ENCODE measurements around the gene BTBD9.

The BTBD9 gene

DNA sequence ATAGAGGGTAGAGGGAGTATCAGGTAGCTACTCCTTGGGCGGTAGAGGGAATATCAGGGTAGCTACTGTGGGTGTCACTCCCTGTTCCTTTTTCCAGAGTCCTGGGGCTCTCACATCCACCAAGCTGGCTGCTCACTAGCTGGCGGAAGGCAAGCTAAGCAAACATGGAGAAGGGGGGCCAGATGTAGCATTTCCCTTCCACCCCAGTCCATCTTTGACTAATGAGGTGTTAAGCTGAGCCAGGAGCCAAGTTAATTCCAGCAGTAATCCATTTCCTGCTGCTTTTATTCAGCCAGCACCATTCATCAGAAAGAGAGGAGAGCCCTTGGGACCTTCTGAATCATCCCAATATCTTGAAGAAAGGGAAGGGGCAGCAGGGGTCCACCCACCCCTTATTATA, 490.2 kb downstream of the BTBD9 start:
- POLR2A ChIA-PET = no interaction called here

DNA sequence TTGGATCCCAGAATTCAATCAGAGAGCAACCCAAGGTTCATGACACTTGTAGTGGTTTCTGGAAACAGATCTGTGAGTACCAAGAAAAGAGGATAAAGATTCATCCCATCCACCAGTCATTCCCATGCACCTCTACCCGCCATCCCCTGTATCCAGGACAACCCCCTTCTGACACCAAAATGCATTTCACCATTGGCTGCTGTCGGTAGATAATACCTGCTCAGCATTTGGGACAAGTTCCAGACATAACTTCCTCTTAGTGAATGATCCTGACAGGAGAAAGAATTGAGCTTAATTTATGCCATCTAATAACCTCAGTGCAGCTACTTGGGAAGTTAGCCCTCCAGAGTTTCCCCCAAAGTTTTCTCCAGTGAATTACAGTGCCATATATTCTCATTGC, 491.1 kb downstream of the BTBD9 start:
- no peak for DNase-seq (ENCODE audit: low read depth, low spot score)
- no peak overlapping the region for H3K4me3 ChIP-seq (ENCODE audit: low read depth, low read length)
- TF ChIP-seq, protein P1, sequence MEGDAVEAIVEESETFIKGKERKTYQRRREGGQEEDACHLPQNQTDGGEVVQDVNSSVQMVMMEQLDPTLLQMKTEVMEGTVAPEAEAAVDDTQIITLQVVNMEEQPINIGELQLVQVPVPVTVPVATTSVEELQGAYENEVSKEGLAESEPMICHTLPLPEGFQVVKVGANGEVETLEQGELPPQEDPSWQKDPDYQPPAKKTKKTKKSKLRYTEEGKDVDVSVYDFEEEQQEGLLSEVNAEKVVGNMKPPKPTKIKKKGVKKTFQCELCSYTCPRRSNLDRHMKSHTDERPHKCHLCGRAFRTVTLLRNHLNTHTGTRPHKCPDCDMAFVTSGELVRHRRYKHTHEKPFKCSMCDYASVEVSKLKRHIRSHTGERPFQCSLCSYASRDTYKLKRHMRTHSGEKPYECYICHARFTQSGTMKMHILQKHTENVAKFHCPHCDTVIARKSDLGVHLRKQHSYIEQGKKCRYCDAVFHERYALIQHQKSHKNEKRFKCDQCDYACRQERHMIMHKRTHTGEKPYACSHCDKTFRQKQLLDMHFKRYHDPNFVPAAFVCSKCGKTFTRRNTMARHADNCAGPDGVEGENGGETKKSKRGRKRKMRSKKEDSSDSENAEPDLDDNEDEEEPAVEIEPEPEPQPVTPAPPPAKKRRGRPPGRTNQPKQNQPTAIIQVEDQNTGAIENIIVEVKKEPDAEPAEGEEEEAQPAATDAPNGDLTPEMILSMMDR (IDR thresholded peaks at IDR 0.05; ENCODE audit: insufficient read depth, low read length, missing control alignments) = no peak
- ChIA-PET CTCF (interaction anchor here (0.8 to 1.5 kb wide), 3 partner anchors 10 to 17 kb away, joined by 3 to 4 read pairs (median 3); no protein-coding TSS in a partner anchor), POLR2A (no interaction called here)

More for the DNA sequence above, 490.2 kb downstream of the BTBD9 start:
- TF ChIP-seq, protein P1 (IDR thresholded peaks at IDR 0.05; ENCODE audit: insufficient read depth, low read length, missing control alignments) = no peak
- DNase-seq (ENCODE audit: low read depth, low spot score) = no peak
- H3K4me3 ChIP-seq (ENCODE audit: low read depth, low read length) = no peak overlapping the region
- CTCF ChIA-PET = interaction anchor here (0.8 to 1.5 kb wide), 2 partner anchors 11 to 15 kb away, joined by 3 to 4 read pairs; no protein-coding TSS in a partner anchor

DNA sequence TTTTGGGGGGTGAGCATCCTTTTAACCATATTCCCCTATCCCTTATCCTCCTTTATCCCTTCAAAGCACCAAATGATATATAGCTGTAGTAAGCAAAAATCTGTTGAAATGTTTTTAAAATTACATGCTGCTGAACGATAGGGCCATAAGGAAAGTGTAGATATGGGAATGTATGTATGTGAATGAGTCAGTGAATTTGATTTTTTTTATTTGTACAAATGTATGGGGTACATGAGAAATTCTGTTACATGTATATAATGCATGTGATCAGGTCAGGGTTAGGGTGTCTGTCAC, 493.0 kb downstream of the BTBD9 start:
- ChIA-PET POLR2A (interaction anchor here (0.7 kb wide), 1 partner anchor 60 kb away, joined by 3 read pairs; no protein-coding TSS in a partner anchor), CTCF (interaction anchor here (0.8 to 1.8 kb wide), 2 partner anchors 14 to 348 kb away, joined by 4 to 6 read pairs; no protein-coding TSS in a partner anchor)
- DNase-seq (ENCODE audit: low read depth, low spot score) = no peak
- TF ChIP-seq, protein P1 (IDR thresholded peaks at IDR 0.05; ENCODE audit: insufficient read depth, low read length, missing control alignments) = no peak
- no peak overlapping the region for H3K4me3 ChIP-seq (ENCODE audit: low read depth, low read length)

DNA sequence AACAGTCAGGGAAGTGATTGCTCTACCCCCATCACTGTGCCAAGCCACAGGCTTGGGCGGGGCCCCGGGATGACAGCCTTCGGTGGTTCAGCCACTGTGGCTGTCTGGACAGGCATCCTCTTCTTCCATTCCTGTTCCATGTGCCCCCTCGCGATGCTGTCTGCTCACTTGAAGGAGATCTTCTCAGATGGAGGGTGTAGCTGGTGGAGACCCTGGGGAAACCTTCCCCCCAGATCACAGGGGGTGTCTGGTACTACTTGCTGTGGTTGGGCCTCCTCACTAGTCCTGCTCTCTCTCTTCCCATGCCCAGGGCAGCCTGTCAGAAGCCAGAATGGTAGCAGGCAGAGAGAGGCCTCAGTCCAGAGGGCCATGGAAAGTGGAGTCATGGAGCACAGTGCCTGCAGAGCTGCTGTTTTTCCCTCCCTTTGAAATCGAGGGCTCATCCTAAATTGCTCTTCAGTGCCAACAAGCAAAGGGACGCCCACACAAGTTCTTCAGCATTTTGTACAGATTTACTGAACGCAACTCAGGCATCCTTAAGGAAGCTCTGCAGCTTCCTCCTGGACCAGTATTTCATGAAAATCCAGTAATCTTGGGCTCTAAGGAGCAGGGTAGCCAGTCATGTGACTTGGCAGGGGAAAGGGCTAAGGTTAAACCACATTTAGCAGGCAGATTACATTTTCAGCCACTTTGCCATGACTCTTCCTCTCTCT, 493.6 kb downstream of the BTBD9 start:
- TF ChIP-seq, protein P1 (IDR thresholded peaks at IDR 0.05; ENCODE audit: insufficient read depth, low read length, missing control alignments) = no peak
- no peak overlapping the region for H3K4me3 ChIP-seq (ENCODE audit: low read depth, low read length)
- ChIA-PET CTCF (interaction anchor here (0.8 to 1.8 kb wide), 2 partner anchors 14 to 348 kb away, joined by 4 to 6 read pairs; no protein-coding TSS in a partner anchor), POLR2A (no interaction called here)
- DNase-seq (ENCODE audit: low read depth, low spot score) = no peak

DNA sequence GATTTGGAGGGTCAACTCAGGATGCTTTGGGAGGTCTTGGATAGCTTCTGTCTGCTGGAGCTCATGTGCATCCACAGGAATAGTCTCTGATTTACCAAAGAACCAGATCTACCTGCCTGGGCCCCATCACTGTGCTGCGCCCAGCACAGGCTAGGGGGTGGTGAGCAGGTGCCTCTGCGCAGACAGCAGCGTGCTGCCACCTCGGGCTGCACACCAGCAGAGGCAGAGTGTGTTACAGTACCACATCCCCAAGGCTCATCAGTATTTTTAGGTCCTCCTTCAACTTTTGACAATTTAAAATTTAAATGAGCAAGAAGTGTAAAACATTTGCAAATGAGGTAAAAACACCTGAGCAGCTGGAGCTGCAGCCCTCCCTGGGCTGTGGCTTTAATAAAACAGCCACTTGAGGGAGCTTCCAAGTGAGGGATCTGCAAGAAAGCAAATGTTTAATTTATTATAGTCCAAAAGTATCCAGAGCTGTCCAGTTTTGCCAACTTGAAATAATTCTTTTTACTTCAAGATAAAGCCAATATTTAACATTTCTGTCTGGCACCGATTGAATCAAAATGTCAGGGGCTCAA, 495.3 kb downstream of the BTBD9 start:
- DNase-seq (ENCODE audit: low read depth, low spot score) = no peak
- ChIA-PET POLR2A (no interaction called here), CTCF (interaction anchor here (0.6 to 1.2 kb wide), 5 partner anchors 9 to 439 kb away, joined by 3 to 4 read pairs (median 3); no protein-coding TSS in a partner anchor)
- no peak overlapping the region for H3K4me3 ChIP-seq (ENCODE audit: low read depth, low read length)
- TF ChIP-seq, protein P1 (IDR thresholded peaks at IDR 0.05; ENCODE audit: insufficient read depth, low read length, missing control alignments) = no peak

All from AG04449 (cell line).